Measurements from ENCODE around the gene GTF3C1. TPM values are rescaled to one million over a fixed set of nuclear protein-coding genes. Genes with fewer than 3 reads are reported as not detected.

The GTF3C1 gene
- total RNA-seq, 6 donors from 2014 or later, result 58.3 to 138 (median 73.3) TPM

DNA sequence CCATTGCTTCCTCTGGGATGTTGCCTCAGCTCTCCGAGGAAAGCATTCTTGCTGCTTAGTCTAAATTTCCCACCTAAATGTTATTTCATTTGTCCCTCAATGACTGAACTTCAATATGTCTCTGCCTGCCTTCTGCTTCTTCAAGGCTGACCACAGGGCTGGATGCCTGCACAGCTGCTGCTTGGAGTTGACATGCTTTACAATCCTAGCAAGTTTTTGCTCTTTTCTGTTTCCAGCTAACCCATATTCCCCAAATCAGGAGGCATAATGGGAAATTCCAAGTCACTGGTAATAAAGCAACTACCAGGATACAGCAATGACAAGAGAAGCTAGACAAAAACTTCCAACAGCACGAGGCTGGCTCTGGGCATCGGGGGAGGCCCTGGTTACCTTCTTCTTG lies 48.9 kb downstream of the GTF3C1 start:
- ATAC-seq (ENCODE audit: low FRiP score in 2 of 2) (no peak), DNase-seq (no peak)
- TF ChIP-seq EP300 (IDR thresholded peaks at IDR 0.05), result no peak
- TF ChIP-seq, protein P1, sequence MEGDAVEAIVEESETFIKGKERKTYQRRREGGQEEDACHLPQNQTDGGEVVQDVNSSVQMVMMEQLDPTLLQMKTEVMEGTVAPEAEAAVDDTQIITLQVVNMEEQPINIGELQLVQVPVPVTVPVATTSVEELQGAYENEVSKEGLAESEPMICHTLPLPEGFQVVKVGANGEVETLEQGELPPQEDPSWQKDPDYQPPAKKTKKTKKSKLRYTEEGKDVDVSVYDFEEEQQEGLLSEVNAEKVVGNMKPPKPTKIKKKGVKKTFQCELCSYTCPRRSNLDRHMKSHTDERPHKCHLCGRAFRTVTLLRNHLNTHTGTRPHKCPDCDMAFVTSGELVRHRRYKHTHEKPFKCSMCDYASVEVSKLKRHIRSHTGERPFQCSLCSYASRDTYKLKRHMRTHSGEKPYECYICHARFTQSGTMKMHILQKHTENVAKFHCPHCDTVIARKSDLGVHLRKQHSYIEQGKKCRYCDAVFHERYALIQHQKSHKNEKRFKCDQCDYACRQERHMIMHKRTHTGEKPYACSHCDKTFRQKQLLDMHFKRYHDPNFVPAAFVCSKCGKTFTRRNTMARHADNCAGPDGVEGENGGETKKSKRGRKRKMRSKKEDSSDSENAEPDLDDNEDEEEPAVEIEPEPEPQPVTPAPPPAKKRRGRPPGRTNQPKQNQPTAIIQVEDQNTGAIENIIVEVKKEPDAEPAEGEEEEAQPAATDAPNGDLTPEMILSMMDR (IDR thresholded peaks at IDR 0.05), result no peak
- TF ChIP-seq POLR2AphosphoS5 (IDR thresholded peaks at IDR 0.05), result no peak
- no peak for TF ChIP-seq POLR2A (IDR thresholded peaks at IDR 0.05)
- peaks cover 46 to 100% (median 91%) of the 10 kb centered on the region in 4 donors for H3K36me3 ChIP-seq
- no peaks in the 10 kb centered on the region for H3K4me1 ChIP-seq
- no peak overlapping the region for H3K4me3 ChIP-seq
- no peak overlapping the region for H3K27ac ChIP-seq
- no peaks in the 10 kb centered on the region for H3K27me3 ChIP-seq
- 86 to 100% methylated on average over 3 of the region's 3 CpGs for WGBS, 2 donors
- H3K9me3 ChIP-seq, result no peaks in the 10 kb centered on the region

DNA sequence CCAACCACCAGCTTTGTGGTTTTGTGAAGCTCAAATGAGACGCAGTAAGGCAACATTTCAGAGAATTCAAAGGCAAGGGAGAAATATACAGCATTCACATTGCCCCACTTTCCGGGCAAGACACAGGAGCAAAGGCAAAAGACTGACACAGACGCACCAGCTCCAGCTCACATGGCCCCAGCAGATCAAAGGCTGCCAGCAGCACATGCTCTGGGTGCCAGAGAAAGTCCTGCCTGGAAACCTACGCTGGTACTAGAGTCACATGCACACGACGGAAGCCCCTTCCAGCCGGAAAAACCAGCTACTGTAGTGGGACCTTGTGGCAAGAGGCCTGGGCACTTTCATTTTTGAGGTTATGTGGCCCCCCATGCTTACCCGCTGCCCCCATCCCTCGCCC lies 50.1 kb downstream of the GTF3C1 start:
- 92 to 93% methylated on average over 5 to 9 of the region's 9 CpGs for WGBS, 2 donors
- no peak for TF ChIP-seq EP300 (IDR thresholded peaks at IDR 0.05)
- TF ChIP-seq POLR2AphosphoS5 (IDR thresholded peaks at IDR 0.05), result no peak
- TF ChIP-seq, protein P1 (IDR thresholded peaks at IDR 0.05), result no peak
- no peak for TF ChIP-seq POLR2A (IDR thresholded peaks at IDR 0.05)
- no peaks in the 10 kb centered on the region for H3K4me1 ChIP-seq
- DNase-seq (no peak), ATAC-seq (ENCODE audit: low FRiP score in 2 of 2) (no peak)
- H3K9me3 ChIP-seq, result no peaks in the 10 kb centered on the region
- H3K27ac ChIP-seq, result no peak overlapping the region
- no peaks in the 10 kb centered on the region for H3K27me3 ChIP-seq
- no peak overlapping the region for H3K4me3 ChIP-seq
- peaks cover 44 to 100% (median 89%) of the 10 kb centered on the region in 4 donors for H3K36me3 ChIP-seq

DNA sequence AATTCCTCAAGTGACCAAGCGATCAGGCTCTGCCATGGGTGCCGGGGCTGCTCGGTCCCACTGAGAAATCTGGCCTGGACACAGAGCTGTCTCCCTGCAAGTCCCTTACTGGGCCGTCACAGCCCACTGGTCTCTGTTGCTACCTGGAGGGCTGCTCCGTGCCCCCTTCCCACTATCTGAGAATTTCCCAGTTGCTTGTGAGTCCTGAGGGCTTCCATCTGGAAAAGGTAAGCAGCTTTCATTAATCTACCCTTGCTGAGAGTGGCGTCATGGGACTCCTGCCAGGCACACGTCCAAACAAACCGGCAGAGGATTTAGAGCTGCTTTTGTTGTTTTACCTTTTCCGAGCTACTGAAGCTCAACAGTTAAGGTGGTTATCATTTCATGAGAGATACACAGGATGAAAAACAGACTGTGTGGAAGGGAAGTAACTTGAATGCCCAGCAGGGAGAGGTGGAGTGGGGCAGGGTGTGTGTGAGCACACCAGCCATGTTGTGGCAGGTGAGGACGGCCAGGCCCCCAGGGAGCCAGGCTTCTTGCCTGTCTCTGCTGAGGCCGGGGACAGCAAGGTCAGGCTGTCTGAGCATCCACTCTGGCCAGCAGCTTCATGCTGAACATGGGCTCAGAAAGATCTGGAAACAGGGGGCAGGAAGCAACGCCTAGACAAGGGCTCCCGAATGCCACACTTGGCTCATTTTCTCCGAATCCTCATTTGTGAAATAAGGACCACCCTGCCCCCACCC lies 50.6 kb downstream of the GTF3C1 start:
- Histone ChIP-seq H3K27ac (no peak overlapping the region), H3K27me3 (no peaks in the 10 kb centered on the region), H3K4me3 (no peak overlapping the region), H3K4me1 (no peaks in the 10 kb centered on the region), H3K9me3 (no peaks in the 10 kb centered on the region), H3K36me3 (peaks cover 45 to 100% (median 88%) of the 10 kb centered on the region in 4 donors)
- WGBS, 2 donors, result 93% methylated on average over 12 to 14 of the region's 14 CpGs
- TF ChIP-seq POLR2AphosphoS5 (IDR thresholded peaks at IDR 0.05), result no peak
- no peak for TF ChIP-seq EP300 (IDR thresholded peaks at IDR 0.05)
- TF ChIP-seq, protein P1 (IDR thresholded peaks at IDR 0.05), result no peak
- no peak for TF ChIP-seq POLR2A (IDR thresholded peaks at IDR 0.05)
- ATAC-seq (ENCODE audit: low FRiP score in 2 of 2) (no peak), DNase-seq (no peak)

DNA sequence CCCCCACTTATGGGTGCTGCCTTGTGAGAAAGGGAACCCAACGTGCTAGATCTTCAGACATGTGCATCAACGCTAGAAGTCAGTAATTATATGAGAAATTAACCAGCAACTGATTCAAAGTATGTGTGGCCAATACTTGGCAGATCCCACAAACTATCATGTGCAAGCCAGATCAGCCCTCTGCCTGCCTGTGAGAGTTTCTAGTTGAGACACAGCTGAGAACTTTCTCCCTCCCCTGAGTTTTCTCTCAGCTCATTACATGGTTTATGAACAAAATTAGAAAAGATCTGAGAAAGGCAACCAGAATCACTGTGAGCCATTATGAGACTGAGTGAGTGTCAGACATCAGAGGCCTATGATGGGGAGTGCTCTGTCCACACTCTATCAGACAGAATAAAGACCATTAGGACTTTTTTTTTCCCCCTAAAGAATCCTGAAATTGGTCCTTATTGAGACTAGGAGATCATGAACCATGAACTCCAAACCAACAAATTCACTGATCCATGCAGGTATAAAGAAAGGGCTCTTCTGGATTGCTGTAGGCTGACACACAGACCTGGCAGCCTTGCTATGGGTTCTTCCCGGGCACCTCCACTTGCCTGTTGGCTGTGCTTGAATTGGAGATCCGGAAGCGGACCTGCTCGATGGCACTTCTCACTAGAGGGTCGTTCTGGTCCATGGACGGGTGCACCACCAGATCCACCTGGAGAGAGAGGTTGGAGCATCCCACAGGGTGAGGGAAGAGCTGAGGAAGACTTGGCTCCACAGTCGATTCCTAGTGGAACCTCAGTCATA lies 51.5 kb downstream of the GTF3C1 start:
- Histone ChIP-seq H3K27ac (no peak overlapping the region), H3K4me1 (no peaks in the 10 kb centered on the region), H3K27me3 (no peaks in the 10 kb centered on the region), H3K4me3 (no peak overlapping the region), H3K36me3 (peaks cover 43 to 99% (median 84%) of the 10 kb centered on the region in 4 donors), H3K9me3 (no peaks in the 10 kb centered on the region)
- no peak for TF ChIP-seq POLR2A (IDR thresholded peaks at IDR 0.05)
- no peak for TF ChIP-seq POLR2AphosphoS5 (IDR thresholded peaks at IDR 0.05)
- TF ChIP-seq, protein P1 (IDR thresholded peaks at IDR 0.05), result no peak
- no peak for TF ChIP-seq EP300 (IDR thresholded peaks at IDR 0.05)
- DNase-seq (no peak), ATAC-seq (ENCODE audit: low FRiP score in 2 of 2) (no peak)
- WGBS, 2 donors, result 83 to 85% methylated on average over 6 to 9 of the region's 9 CpGs
